OCI-LY7 (cell line): ENCODE data around the gene PRF1.
"Not testable (repeated sequence)": the region's sequence is repeated elsewhere in the genome, so short reads cannot be mapped to it uniquely, and the experiment has no call there.

Source experiments
- EZH2phosphoT487 ChIP-seq: fragments of 200-600 bp; sonication (generic); IDR thresholded peaks from 2 replicates; pipeline ENCODE4 v1.6.1; 2018; ENCODE audit warnings: low read depth, borderline replicate concordance, mild to moderate bottlenecking, mixed run types, antibody characterized with exemption, low read length, moderate library complexity, mixed read lengths
- TF ChIP-seq, protein P1 (sequence below): fragments of 200-600 bp; sonication (generic); conservative IDR thresholded peaks from 2 replicates; pipeline ENCODE4 v1.5.1; 2014; ENCODE audit warnings: mild to moderate bottlenecking, antibody characterized with exemption, low read length, moderate library complexity, mixed read lengths

DNA sequence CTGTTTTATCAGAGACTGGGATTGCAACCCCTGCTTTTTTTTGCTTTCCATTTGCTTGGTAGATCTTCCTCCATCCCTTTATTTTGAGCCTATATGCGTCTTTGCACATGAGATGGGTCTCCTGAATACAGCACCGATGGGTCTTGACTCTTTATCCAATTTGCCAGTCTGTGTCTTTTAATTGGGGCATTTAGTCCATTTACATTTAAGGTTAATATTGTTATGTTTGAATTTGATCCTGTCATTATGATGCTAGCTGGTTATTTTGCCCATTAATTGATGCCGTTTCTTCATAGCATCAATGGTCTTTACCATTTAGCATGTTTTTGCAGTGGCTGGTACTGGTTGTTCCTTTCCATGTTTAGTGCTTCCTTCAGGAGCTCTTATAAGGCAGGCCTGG is 40.7 kb upstream of the PRF1 start:
- TF ChIP-seq, protein P1, sequence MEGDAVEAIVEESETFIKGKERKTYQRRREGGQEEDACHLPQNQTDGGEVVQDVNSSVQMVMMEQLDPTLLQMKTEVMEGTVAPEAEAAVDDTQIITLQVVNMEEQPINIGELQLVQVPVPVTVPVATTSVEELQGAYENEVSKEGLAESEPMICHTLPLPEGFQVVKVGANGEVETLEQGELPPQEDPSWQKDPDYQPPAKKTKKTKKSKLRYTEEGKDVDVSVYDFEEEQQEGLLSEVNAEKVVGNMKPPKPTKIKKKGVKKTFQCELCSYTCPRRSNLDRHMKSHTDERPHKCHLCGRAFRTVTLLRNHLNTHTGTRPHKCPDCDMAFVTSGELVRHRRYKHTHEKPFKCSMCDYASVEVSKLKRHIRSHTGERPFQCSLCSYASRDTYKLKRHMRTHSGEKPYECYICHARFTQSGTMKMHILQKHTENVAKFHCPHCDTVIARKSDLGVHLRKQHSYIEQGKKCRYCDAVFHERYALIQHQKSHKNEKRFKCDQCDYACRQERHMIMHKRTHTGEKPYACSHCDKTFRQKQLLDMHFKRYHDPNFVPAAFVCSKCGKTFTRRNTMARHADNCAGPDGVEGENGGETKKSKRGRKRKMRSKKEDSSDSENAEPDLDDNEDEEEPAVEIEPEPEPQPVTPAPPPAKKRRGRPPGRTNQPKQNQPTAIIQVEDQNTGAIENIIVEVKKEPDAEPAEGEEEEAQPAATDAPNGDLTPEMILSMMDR, result not testable (repeated sequence)
- TF ChIP-seq EZH2phosphoT487, result not testable (repeated sequence)
